Stomach (tissue), 4 donors: ENCODE measurements around the gene PCDHGA10.

Experiments used
- EP300 ChIP-seq: sonication (generic); formaldehyde crosslinking; IDR thresholded peaks from one replicate; pipeline ENCODE4 v1.6.1; 2017; ENCODE audit warnings: antibody characterized with exemption
- POLR2A ChIP-seq, 4 donors: fragments of 450-650 bp; IDR thresholded peaks; one replicate each; pipeline ENCODE4 v1.6.1; 2016; ENCODE audit warnings: antibody characterized with exemption in 4 of 4, control low read depth in 2 of 4, mild to moderate bottlenecking in 1 of 4, moderate library complexity in 1 of 4
- POLR2AphosphoS5 ChIP-seq, 3 donors: sonication (generic); formaldehyde crosslinking; IDR thresholded peaks; one replicate each; pipeline ENCODE4 v1.6.1; 2016; ENCODE audit warnings: antibody characterized with exemption in 3 of 3
- TF ChIP-seq, protein P1 (sequence below), 7 experiments: fragments of 450-650 bp in 4 of 7; fragments of 200-600 bp in 3 of 7; sonication (generic) in 3 of 7; IDR thresholded peaks; one replicate each; pipeline ENCODE4 v1.5.1; 2016 to 2019; ENCODE audit warnings: antibody characterized with exemption in 7 of 7, control low read depth in 2 of 7, mild to moderate bottlenecking in 1 of 7

DNA sequence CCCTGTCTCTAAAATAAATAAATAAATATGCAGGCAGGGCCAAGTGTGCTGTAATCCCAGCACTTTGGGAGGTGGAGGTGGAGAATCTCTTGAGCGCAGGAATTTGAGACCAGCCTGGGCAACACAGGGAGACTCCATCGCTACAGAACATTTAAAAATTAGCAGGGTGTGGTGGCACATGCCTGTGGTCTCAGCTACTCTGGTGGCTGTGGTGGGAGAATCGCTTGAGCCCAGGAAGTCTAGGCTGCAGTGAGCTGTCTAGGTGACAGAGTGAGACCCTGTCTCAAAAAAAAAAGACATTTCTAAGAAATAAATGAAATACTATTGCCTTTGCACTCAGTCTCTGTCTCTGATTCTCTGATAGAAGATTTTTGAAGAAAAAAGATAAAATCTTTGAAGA, 1.2 kb upstream of the PCDHGA10 start:
- TF ChIP-seq, protein P1, sequence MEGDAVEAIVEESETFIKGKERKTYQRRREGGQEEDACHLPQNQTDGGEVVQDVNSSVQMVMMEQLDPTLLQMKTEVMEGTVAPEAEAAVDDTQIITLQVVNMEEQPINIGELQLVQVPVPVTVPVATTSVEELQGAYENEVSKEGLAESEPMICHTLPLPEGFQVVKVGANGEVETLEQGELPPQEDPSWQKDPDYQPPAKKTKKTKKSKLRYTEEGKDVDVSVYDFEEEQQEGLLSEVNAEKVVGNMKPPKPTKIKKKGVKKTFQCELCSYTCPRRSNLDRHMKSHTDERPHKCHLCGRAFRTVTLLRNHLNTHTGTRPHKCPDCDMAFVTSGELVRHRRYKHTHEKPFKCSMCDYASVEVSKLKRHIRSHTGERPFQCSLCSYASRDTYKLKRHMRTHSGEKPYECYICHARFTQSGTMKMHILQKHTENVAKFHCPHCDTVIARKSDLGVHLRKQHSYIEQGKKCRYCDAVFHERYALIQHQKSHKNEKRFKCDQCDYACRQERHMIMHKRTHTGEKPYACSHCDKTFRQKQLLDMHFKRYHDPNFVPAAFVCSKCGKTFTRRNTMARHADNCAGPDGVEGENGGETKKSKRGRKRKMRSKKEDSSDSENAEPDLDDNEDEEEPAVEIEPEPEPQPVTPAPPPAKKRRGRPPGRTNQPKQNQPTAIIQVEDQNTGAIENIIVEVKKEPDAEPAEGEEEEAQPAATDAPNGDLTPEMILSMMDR (IDR thresholded peaks at IDR 0.05), result no peak
- no peak for TF ChIP-seq POLR2A (IDR thresholded peaks at IDR 0.05)
- no peak for TF ChIP-seq POLR2AphosphoS5 (IDR thresholded peaks at IDR 0.05)
- no peak for TF ChIP-seq EP300
